Measurements from ENCODE around the gene C11orf58.
A peak's percentile ranks its signal among the peaks of the same experiment; 100 is the strongest.

The C11orf58 gene

DNA sequence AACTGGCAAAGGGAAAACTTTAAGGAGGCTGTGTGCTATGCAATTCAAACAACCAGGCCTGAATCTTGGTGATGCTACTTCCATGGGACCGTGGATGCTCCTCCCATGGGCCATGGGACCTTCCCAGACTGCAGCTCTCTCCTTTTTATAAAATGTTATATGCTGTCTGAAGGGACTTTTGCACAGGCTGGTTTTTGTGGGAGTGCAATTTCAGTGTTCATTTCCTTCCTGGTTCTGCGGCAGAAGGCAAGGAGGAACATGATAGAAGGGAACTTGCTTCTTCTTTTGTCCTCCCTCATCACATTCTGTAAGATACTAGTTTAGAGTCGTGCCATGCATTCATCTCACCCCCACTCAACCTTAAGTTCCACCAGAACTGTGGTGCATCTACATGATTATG lies 68.9 kb downstream of the C11orf58 start:
- no peak overlapping the region for H3K4me3 Mint-ChIP-seq
- H3K27ac Mint-ChIP-seq: peak overlapping the region in 1 of 3 experiments; percentile 55
- H3K9me3 Mint-ChIP-seq: no peaks in the 10 kb centered on the region
- TF ChIP-seq, protein P1, sequence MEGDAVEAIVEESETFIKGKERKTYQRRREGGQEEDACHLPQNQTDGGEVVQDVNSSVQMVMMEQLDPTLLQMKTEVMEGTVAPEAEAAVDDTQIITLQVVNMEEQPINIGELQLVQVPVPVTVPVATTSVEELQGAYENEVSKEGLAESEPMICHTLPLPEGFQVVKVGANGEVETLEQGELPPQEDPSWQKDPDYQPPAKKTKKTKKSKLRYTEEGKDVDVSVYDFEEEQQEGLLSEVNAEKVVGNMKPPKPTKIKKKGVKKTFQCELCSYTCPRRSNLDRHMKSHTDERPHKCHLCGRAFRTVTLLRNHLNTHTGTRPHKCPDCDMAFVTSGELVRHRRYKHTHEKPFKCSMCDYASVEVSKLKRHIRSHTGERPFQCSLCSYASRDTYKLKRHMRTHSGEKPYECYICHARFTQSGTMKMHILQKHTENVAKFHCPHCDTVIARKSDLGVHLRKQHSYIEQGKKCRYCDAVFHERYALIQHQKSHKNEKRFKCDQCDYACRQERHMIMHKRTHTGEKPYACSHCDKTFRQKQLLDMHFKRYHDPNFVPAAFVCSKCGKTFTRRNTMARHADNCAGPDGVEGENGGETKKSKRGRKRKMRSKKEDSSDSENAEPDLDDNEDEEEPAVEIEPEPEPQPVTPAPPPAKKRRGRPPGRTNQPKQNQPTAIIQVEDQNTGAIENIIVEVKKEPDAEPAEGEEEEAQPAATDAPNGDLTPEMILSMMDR (IDR thresholded peaks at IDR 0.05; ENCODE audit: unreplicated experiment in 3 of 3): no peak
- H3K27me3 Mint-ChIP-seq (ENCODE audit: low read depth): no peaks in the 10 kb centered on the region
- peaks cover 3% of the 10 kb centered on the region for H3K36me3 Mint-ChIP-seq (ENCODE audit: low read depth)
- H3K4me1 Mint-ChIP-seq: peaks cover 42% of the 10 kb centered on the region
